GM23248 (cell line): ENCODE measurements around the gene ATP8A2.

ENCODE experiments used
- EZH2 ChIP-seq: fragments of 200-600 bp; sonication (generic); IDR thresholded peaks from 2 replicates; pipeline ENCODE4 v1.6.1; 2018; ENCODE audit warnings: antibody characterized with exemption, mild to moderate bottlenecking; ENCODE audit not compliant: insufficient read depth, poor library complexity, severe bottlenecking
- EZH2phosphoT487 ChIP-seq: fragments of 200-600 bp; sonication (generic); IDR thresholded peaks from 2 replicates; pipeline ENCODE4 v1.6.1; 2018; ENCODE audit warnings: antibody characterized with exemption, moderate library complexity, mild to moderate bottlenecking, low read depth; ENCODE audit not compliant: insufficient read depth

- TF ChIP-seq EZH2 = no peak
- TF ChIP-seq EZH2phosphoT487 = no peak
These were observed 492.3 kb downstream of the ATP8A2 start for GRCh38 chr13:25864116-25864515.
